Globus pallidus (tissue), 1 donor: Measurements from ENCODE around the gene PPFIBP1.

Experiments used
- DNase-seq: peaks from one replicate; pipeline ENCODE4 v3.0.0-alpha.2; 2015; ENCODE audit warnings: low spot score

The PPFIBP1 gene

DNA sequence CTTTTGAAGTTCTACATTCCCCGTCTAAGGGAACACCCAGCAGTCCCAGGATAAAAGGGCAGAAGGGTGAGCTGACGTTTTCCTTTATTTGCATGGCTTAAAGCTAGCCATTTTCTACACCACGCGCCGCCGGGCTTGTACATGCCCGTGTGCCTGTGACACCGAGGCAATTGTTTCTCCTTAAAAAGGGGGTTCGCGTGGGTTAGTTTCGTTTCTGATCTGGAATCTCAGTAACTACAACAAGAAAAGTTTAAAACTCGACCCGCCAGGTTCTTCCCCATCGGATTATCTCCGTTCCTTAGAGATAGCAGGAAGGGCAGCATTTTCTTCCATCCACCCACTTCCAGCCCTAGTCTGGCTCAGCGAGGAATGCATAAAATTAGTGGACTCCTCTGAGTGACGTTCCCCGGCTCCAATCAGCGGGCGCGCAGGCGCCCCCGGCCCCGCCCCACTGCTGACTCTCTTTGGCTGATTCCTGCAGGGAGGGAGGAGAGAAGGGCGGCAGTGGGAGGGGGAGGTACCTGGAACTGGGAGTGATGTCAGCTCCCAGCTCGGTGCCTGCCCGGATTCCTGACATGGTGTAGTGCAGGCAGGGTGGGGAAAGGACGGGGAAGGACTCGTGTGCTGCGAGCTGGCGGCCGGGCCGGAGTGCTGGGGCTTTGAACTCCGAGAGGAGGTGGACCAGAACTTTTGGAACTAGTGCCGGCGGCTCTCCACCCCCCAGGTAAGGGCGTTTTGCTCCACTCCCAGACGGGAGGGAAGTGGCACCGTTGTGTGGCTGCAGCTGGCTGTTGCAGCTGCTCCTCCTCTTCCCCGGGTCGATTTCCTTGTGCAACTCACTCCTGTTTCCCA, at the start of gene PPFIBP1:
PPFIBP1 (plus strand) TSS at position 565 of the 852 bp plus-strand sequence. CDS start 109,191 bp downstream, outside the sequence.
- DNase-seq, result peak; percentile 97

DNA sequence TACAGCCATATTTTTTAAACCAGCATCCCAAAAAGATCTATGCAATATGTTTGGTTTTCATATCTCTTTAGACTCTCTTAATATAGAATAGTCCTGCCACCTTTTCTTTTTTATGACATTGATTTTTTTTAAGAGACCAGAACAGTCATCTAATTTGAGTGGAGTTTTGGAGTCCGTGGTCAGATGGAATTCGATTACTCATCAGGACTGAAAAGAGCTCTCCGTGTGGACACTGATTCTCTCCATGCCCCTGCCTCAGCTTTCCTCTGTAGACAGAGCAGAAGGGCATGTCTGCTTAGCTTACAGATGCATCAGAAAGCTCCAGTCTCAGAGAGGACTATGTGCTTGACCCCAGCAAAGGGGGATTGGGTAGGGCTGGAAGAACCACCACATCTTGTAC, 49.7 kb upstream of the PPFIBP1 start:
- no peak for DNase-seq

DNA sequence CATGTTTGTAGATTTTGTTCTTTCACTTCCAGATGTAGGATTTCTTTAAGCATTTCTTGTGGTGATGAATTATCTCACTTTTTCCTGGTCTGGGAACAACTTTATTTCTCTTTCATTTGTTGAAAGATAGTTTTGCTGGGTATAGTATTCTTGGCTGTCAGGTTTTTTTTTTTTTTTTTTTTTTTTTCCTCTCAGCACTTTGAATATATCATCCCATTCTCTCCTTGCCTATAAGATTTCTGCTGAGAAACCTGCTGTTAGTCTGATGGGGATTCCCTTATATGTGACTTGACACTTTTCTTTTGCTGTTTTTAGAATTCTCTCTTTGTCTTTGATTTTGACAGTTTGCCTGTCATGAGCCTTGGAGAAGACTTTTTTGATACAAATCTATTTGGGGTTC, 47.0 kb upstream of the PPFIBP1 start:
- no peak for DNase-seq

DNA sequence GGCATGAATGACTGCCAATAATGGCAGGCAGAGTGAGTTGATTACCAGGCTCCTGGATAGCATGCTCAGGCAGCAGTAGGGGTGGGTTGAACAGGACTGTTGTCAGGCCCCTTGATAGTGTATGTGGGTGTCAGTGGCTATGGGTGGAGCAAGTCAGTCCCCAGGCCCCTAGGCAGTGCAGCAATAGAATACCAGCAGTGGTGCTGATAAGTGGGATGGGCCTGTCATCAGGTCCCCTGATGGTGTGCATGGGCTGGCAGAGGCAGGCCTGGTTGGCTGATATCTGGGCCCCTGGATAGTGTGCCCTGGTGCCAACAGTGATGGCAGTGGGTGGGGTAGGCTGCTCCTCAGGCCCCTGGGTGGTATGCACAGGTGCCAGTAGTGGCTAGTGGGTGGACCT, 45.1 kb upstream of the PPFIBP1 start:
- DNase-seq, result no peak

DNA sequence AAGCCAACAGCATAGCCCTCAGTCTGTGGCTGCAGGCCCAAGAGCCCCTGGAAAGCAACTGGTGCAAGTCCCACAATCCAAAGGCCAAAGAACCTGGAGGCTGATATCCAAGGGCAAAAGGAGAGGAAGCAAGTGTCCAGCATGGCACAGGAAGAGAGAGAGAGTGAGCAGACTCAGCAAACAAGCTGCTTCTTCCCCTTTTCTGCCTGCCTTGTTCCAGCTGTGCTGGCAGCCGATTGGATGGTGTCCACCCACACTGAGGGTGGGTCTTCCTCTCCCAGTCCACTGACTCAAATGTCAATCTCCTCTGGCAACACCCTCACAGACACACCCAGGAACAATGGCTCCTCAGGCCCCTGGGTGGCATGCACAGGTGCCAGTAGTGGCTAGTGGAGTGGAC, 44.0 kb upstream of the PPFIBP1 start:
- no peak for DNase-seq

DNA sequence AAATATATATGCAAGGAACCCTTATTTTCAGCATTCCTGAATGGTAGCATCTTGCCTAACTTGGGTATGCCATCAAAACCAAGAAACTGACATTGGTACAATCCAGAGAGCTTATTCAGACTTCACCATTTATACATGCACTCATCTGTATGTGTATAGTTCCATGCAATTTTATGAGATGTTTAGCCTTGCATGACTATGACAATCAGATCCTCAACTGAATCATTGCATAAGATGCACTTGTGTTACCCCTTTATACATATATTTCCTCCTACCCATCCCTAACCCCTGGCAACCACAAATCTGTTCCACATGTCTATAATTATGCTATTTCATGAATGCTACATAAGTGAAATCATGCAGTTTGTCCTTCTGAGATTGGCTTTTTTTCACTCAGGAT, 37.0 kb upstream of the PPFIBP1 start:
- DNase-seq, result no peak

DNA sequence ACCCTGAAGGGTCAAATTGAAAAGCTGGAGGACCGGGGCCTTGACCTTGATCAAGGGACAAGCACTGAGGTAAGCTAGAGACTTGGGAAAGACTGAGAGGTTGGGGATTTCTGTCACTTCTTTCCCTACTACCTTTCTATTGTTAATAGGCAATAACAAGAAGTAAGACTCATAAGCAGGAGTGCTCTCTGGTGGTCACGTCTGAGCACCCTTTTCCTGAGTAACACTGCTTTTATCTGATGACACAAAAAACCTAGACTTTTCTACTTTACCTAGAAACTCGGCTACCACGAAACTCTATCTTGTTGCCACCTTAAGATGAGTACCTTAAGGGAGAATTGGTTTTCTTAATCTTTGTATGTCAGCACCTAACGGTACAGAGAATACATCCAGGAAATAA, 35.5 kb upstream of the PPFIBP1 start:
- DNase-seq, result no peak

DNA sequence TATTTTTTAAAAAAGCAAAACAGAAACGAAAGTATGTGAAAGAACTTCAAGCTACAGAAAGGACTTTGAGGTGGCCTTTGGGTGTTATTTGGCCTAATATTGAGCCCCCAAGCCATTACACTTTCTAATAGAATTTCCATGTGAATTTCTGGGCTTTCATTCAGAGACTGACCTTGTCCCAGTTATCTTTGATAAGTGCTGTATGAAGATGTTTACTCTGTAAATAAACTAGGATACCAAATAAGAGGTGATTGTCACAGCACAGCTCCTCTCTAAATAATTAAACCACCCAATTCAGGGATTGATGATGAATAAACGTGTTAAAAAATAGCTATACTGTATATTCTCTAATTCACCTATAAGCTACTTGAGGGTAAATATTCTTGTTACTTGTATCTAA, 32.8 kb upstream of the PPFIBP1 start:
- no peak for DNase-seq

DNA sequence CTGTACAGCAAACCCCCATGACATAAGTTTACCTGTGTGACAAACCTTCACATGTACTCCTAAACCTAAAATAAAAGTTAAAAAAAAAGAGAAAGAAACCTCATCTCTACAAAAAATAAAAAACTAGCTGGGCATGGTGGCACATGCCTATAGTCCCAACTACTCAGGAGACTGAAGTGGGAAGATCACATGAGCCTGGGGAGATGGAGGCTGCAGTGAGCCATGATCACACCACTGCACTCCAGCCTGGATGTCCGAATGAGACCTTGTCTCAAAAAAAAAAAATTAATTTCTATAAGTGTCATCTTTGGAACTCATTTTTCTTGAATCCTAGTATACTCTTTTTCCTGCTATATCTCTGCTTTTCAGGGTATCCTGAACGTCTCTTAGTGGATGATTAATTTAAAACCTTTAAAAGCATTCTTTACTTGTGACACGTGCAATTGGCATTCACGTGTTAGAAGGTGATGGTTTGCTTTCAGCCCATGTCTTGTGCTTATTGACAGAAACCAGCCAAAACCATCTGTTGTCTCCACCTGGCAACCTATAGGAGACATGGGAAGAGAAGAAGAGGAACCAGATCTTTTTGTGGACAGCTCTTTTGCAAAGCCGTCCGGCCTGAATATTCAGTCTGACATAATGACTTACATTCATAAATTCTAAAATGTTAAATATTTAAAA, 30.6 kb upstream of the PPFIBP1 start:
- DNase-seq, result no peak

DNA sequence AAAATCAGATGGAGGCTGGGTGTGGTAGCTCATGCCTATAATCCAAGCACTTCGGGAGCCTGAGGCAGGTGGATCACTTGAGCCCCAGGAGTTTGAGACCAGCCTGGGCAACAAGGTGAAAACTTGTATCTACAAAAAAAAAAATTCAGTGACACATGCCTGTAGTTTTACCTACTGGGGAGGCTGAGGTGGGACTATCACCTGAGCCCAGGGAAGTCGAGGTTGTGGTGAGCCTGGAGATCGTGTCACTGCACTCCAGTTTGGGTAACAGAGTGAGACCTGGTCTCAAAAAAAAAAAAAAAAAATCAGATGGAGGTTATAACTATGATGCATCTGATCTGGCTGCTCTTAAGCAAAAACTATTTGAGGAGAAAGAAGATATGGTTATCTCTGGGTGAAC, 26.6 kb upstream of the PPFIBP1 start:
- DNase-seq, result no peak

DNA sequence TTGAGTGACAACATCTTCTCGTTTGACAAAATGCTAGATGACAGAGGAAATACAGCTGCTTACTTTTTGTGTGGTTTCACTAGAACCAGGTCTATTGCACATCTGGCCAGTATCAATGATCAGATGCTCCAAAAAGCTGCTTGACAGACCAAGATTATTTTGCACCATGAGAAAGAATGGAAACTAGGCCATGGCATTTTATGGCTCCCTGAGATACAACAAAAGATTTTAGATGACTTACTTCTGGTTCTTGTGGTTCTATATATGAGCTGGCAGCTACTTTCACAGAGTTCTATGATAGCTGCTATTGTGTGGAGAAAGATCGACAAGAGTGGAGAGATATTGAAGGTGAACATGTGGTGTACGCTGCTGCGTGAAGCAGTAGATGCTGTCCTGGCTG, 25.9 kb upstream of the PPFIBP1 start:
- no peak for DNase-seq

DNA sequence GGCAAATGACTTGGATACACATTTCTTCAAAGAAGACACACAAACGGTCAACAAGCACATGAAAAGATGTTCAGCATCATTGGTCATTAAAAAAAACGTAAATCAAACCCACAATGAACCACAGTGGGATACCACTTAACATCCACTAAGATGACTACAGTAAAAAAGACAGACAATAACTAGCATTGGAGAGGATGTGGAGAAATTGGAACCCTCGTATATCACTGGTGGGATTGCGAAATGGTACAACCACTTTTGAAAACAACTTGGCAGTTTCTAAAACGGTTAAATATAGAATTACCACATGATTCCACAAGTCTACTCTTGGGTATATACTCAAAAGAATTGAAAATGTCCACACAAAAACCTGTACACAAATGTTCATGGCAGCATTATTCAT, 25.2 kb upstream of the PPFIBP1 start:
- DNase-seq, result no peak

DNA sequence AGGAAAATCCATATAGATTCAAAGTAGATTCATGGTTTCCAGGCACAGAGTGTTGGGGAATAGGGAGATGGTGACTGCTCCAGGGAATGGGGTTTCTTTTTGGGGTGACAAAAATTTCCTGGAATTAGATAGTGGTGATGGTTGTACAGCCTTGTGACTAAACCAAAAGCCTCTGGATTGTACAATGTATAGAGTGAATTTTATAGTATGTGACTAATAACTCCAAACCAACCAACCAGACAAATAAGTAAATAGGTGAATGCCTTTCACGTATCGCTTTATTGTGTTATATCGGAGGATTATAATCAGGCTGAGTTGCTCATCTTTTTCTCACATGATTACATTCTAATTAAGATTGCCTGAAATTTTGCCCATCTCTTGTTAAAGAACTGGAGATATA, 24.6 kb upstream of the PPFIBP1 start:
- DNase-seq, result no peak

DNA sequence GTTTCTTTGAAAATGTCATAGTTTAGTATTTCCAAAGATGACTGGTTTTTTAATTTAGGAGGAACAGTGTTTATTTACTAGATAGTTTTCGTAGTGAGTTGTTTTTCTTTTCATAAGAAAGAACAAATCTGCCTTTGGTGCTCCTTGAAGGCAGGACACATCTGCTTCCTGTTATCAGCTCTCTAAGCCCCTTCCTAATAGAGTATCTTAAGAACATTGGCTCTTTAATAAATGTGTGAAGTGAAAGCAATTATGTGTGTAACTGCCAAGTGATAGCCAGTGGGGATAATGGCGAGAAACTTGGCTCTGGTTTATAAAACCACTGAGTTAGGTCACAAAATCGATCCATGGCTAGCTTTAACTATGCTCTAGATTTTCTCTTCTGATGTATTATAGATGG, 23.5 kb upstream of the PPFIBP1 start:
- DNase-seq, result no peak

DNA sequence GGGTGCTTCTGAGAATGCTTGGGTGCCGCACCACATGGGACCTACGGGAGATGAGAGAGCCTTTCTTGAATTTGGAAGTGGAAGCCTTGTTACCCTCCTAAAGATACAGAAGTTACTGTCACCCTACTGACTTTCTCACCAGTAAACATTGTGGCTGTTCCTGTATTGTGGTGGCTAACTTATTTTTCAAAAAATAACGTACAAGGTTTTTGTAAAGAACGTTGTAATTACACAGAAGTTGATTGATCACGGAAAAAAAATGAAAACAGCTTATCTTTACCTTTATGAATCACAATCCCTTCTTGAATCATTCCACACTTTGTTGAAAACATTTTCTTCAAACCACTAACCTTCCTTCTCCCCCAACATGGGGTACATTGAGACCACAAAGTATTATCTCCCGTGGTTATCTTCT, 22.0 kb upstream of the PPFIBP1 start:
- DNase-seq, result no peak

DNA sequence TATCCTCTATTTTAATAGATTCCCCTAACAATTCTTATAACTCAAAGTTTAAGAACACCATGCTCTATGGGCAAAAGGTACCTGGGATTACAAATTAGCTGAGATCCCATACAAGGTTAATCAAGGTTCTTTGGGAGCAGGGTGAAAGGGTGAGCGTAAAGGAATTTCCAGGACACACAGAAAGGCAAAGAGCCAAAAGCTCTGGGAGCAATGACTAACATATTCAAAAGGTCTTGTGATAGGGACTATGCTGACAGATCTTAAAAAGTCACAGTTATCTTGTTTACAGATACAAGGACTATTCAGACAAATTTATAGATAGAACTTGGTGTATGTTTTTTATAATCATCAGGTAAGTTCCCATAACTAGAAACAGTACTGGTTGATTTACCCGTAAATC, 19.5 kb upstream of the PPFIBP1 start:
- DNase-seq, result no peak

DNA sequence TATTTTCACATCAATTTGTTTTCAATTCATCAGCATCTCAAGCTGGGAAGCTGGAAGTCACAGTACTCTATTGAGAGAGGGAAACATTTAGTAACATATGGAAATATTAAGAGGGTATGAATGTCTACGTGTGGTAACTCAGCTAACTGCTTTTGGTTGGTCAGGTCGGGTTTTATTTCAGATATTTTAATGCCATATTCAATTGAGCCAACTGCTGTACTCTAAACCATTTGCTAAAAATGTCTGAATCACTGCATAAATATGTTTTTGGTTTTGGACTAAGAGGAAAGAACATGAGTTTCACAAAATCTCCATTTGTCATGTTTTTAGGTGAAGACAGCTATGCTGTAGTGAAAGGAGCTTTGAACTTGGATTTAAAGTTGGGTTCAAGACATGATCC, 18.9 kb upstream of the PPFIBP1 start:
- no peak for DNase-seq

DNA sequence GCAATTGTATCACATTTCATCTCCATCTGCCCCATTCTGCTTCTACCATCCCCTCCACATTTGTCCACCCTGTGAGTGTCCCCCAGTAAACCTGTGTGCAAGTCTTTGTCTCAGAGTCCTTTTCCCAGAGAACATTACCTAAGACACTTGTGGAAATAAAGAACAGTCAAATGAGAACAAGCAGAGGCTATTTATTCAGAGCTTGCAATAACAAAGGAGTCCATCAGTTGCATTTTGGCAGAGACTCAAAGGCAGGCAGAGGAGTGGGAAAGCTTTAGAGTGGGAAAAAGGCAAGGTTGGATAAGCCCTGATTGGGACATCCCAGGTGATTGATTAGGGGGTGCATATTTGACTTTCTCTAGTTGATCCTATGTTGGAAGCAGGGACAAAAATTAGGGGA, 18.2 kb upstream of the PPFIBP1 start:
- no peak for DNase-seq

DNA sequence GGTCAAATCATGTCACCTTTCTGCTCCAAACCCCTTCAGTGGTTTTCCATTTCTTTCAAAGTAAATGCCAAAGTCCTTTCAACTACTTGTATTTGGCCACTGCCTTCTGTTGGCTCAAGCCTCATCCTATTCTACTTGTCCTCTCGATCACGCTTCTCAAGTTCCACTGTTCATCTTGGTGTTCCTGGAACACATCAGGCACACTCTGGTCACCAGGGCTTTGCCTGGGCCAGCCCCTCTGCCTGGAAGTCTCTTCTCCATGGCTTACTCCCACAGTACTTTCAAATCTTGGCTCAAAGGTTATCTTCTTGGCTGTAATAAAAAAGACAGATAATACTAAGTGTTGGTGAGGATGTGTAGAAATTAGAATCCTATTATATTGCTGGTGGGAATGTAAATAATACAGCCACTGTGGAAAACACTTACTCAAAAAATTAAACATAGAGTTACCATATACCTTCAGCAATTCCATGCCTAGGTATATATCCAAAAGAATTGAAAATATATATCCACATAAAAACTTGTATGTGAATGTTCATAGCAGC, 17.3 kb upstream of the PPFIBP1 start:
- no peak for DNase-seq

DNA sequence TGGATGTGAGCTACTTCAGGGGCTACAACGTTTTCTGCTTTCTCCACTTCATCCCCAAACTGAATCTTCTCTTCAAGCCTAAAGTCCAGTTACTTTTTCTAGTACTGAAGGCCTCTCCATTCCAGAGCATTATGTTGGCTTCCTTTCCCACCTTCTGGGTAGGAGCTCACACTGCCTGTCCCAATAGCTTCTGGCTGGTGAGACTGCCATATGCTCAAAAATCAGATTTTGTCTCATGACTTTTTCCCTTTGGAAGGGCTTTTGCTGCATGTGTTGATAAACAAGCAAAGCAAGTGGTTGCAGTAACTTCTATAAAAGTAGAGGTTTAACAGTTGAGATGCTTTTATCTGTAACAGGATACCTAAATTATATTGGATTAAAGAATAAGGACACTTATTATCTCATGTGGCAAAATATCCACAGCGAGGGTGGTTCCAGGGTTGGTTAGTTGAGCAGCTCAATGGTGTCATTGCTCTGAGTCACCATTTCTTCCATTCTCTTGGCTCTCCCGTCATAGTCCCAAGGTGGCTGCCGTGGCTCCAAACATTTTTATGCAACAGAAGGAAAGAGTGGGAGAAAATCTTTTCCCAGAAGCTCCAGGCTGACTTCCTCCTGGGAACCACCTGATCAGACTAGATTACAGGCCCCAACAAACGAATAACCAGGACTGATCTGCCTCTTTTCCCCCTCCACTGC, 15.1 kb upstream of the PPFIBP1 start:
- DNase-seq, result no peak

DNA sequence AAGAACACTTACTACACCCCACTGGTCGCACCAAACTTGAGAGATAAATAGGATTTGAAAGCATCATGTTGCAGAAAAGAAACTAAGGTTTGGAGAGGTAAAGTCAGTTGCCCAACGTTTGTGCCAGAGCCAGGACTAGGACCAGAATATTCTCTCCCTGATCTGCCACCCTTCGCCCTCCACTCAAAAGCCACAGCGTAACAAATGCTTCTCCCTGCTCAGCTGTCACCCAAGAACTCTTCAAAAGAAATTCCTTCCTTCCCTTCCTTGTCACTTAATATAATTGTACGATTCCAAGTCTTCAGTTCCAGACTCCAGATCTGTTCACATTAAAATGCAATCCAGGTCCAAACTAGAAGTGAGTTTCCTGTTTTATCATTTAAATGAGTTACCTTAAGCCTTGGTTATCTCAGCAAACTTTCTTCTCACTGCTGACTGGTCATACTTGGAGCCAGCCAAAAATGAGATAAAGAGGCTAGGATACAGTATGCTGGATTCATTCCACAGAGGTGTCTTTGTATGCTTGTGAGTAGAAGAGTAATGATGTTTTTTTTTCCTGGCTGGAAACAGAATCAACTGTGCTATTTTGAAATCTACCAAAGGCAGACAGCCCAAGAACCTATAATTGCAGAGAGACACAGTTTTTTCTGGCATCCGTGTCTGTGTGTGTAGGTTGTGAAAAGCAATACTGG, 12.8 kb upstream of the PPFIBP1 start:
- DNase-seq, result no peak

DNA sequence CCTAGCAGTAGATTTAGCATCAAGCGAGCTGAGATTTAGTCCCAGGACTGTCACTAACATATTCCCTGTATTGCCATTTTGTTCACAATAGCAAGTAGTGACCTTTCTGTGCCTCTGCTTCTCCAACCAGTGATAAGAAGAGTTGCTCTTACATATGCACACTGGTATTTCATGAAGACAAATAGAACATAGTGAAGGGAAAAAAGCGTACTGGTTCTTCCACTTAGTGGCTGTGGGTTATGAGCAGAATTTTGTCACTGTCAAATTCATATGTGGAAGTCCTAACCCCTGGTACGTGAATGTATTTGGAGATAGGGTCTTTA, 12.3 kb upstream of the PPFIBP1 start:
- no peak for DNase-seq
